Spleen (tissue), 7 donors: ENCODE data around the gene SNRPD1.

ENCODE experiments used
- CTCF ChIP-seq, 11 experiments: fragments of 200-600 bp in 7 of 11; fragments of 450-650 bp in 4 of 11; sonication (generic) in 4 of 11; IDR thresholded peaks in 8 of 11; conservative IDR thresholded peaks in 3 of 11; 1 replicate in 7 of 11; 2 replicates in 4 of 11; pipeline versions ENCODE4 v1.4.0 to v1.8.0; 2016 to 2021; ENCODE audit warnings: antibody characterized with exemption in 11 of 11, inconsistent platforms in 4 of 11, mild to moderate bottlenecking in 1 of 11
- POLR2A ChIP-seq, 3 donors: fragments of 450-650 bp; IDR thresholded peaks; one replicate each; pipeline ENCODE4 v1.5.1; 2017; ENCODE audit warnings: antibody characterized with exemption in 3 of 3, mild to moderate bottlenecking in 1 of 3
- POLR2AphosphoS5 ChIP-seq, 3 donors: sonication (generic); formaldehyde crosslinking; IDR thresholded peaks; one replicate each; pipeline ENCODE4 v1.5.1; 2017; ENCODE audit warnings: antibody characterized with exemption in 3 of 3
- donor health status: DM: no; HTN: no; CAD: no; lungs with moderate emphysema.
- donor health status: DM: no; HTN: no; CAD: no.
- donor health status: DM: no; HTN: no; CAD: no.

GRCh38 chr18:21680161-21680560 is 68.0 kb downstream of the SNRPD1 start:
- TF ChIP-seq CTCF (IDR thresholded peaks at IDR 0.05 in 8 of 11, conservative IDR thresholded peaks at IDR 0.05 in 3 of 11) (no peak), POLR2A (IDR thresholded peaks at IDR 0.05) (no peak), POLR2AphosphoS5 (IDR thresholded peaks at IDR 0.05) (no peak)
